ENCODE measurements around the gene LTN1. TPM values are rescaled to one million over a fixed set of nuclear protein-coding genes. Genes with fewer than 3 reads are reported as not detected.

The LTN1 gene
- total RNA-seq, 1 experiment from 2014 or later, result 27.1 TPM

DNA sequence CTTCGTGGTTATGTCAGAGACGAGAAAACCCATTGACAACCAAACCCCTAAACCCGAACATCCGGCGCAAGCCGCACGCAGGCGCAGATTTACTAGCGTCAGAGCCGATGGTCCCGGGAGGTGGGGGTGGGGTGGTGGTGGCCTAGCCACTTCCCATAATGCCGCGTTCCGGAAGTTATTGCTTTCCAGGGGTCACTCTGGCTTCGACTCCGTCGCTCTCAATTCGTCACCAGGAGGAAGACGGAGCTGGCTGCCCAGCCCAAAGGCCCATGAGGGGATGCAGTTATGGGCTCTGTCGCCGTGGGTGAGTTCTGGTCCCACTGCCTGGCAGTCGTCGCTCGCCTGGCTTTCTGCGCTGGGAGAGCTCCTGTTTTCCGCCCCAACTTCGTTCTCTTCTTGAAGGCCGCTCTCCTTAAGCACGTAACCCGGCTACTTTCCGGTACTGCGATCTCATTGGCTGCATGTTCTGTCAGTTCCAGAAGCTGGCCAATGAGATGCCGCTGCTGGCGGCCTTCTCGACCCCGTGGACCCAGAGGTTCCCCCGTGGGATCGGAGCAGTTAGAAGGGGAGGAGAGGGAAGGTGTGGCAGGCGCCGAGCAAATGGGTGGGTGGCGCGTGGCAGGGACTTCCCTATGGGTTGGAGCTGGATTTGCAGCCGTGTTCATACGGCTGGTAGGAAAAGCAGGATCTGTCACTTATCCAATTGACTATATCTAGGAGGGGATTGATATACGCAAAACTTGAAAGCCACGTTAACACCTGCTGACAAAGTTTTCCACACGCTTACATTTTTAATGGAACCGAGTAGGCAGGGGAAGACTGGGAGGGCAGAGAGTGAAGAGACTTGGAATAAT lies 32.0 kb upstream of the LTN1 start, which contains the start of gene USP16:
Gene USP16 (plus strand): TSS at position 195 of the 854 bp plus-strand sequence. CDS start 3,246 bp downstream, outside the sequence.
- Mint-ChIP-seq H3K27me3 (ENCODE audit: insufficient read depth, unreplicated experiment) (no peaks in the 10 kb centered on the region), H3K4me3 (ENCODE audit: unreplicated experiment) (peak within 1 kb of the TSS; percentile 85), H3K9me3 (ENCODE audit: unreplicated experiment) (no peaks in the 10 kb centered on the region), H3K36me3 (ENCODE audit: insufficient read depth, unreplicated experiment) (peaks cover 22% of the 10 kb centered on the region), H3K27ac (ENCODE audit: low read depth, unreplicated experiment) (peak within 1 kb of the TSS; percentile 98), H3K4me1 (ENCODE audit: insufficient read depth, unreplicated experiment) (peaks cover 13% of the 10 kb centered on the region)
- TF ChIP-seq, protein P1, sequence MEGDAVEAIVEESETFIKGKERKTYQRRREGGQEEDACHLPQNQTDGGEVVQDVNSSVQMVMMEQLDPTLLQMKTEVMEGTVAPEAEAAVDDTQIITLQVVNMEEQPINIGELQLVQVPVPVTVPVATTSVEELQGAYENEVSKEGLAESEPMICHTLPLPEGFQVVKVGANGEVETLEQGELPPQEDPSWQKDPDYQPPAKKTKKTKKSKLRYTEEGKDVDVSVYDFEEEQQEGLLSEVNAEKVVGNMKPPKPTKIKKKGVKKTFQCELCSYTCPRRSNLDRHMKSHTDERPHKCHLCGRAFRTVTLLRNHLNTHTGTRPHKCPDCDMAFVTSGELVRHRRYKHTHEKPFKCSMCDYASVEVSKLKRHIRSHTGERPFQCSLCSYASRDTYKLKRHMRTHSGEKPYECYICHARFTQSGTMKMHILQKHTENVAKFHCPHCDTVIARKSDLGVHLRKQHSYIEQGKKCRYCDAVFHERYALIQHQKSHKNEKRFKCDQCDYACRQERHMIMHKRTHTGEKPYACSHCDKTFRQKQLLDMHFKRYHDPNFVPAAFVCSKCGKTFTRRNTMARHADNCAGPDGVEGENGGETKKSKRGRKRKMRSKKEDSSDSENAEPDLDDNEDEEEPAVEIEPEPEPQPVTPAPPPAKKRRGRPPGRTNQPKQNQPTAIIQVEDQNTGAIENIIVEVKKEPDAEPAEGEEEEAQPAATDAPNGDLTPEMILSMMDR (IDR thresholded peaks at IDR 0.05; ENCODE audit: unreplicated experiment), result no peak
- ChIA-PET POLR2A (interaction anchor here (0.6 to 7.7 kb wide), 23 partner anchors 9 to 391 kb away, joined by 3 to 126 read pairs (median 4); partner anchors contain the start of genes CCT8 and LTN1), CTCF (interaction anchor here (0.7 to 1.2 kb wide), 3 partner anchors 15 to 16 kb away, joined by 3 to 6 read pairs (median 4); no protein-coding TSS in a partner anchor)
- intact Hi-C loops (cut with micrococcal nuclease), result loop anchor here (2.0 kb wide), 1 partner anchor 32 kb away; the partner anchor contains the start of gene LTN1
- TSS peak; percentile 40 for BruUV-seq (replicated peaks)
- DNase-seq (ENCODE audit: unreplicated experiment), result peak; percentile 97

DNA sequence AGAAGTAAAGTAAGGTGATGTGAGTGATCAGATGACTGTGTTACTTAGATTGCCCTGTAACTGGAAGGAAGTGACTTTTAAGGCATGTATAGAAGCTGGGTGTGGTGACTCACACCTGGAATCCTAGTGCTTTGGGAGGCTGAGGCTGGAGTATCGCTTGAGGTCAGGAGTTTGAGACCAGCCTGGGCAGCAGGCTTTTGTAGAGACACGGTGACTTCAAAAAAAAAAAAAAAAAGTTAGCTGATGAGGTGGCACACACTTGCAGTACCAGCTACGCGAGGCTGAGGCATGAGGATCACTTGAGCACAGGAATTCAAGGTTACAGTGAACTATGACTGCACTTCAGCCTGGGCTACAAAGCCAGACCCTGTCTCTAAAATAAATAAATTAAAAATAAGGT lies 29.5 kb upstream of the LTN1 start:
- TF ChIP-seq, protein P1 (IDR thresholded peaks at IDR 0.05; ENCODE audit: unreplicated experiment), result no peak
- peaks cover 6% of the 10 kb centered on the region for H3K36me3 Mint-ChIP-seq (ENCODE audit: insufficient read depth, unreplicated experiment)
- H3K4me3 Mint-ChIP-seq (ENCODE audit: unreplicated experiment), result no peak overlapping the region
- DNase-seq (ENCODE audit: unreplicated experiment), result no peak
- ChIA-PET POLR2A (interaction anchor here (0.6 to 7.7 kb wide), 4 partner anchors 9 to 50 kb away, joined by 3 to 126 read pairs (median 36); partner anchors contain the start of genes CCT8 and LTN1), CTCF (interaction anchor here (0.6 to 0.7 kb wide), 2 partner anchors 51 to 102 kb away, joined by 3 read pairs; no protein-coding TSS in a partner anchor)
- H3K4me1 Mint-ChIP-seq (ENCODE audit: insufficient read depth, unreplicated experiment), result peaks cover 24% of the 10 kb centered on the region
- no peaks in the 10 kb centered on the region for H3K9me3 Mint-ChIP-seq (ENCODE audit: unreplicated experiment)
- BruUV-seq (replicated peaks), result no TSS peak
- H3K27ac Mint-ChIP-seq (ENCODE audit: low read depth, unreplicated experiment), result no peak overlapping the region
- intact Hi-C loops (cut with micrococcal nuclease), result no loop called here
- no peaks in the 10 kb centered on the region for H3K27me3 Mint-ChIP-seq (ENCODE audit: insufficient read depth, unreplicated experiment)

DNA sequence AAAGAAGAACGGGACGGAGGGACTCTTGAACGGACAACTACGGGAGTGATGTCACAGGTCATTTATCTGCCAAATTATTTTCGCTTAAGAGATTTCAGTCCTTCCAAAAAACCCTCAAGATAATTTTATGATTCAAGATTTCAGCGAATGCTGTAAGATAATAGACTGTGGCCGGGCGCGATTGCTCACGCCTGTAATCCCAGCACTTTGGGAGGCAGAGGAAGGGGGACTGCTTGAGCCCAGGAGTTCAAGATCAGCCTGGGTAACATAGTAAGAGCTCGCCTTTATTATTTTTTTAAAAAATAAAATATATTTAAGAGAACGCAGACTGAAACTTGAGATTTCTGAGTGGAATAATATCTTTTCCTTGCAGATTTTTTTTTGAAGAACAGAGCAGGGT lies 25.9 kb upstream of the LTN1 start:
- BruUV-seq (replicated peaks), result no TSS peak
- POLR2A ChIA-PET, result interaction anchor here (0.8 to 4.7 kb wide), 12 partner anchors 8 to 300 kb away, joined by 3 to 76 read pairs (median 5); partner anchors contain the start of genes CCT8 and LTN1

More for the DNA sequence above, 25.9 kb upstream of the LTN1 start:
- Mint-ChIP-seq H3K4me3 (ENCODE audit: unreplicated experiment) (peak overlapping the region; percentile 75), H3K27ac (ENCODE audit: low read depth, unreplicated experiment) (peak overlapping the region; percentile 81), H3K36me3 (ENCODE audit: insufficient read depth, unreplicated experiment) (peaks cover 6% of the 10 kb centered on the region), H3K4me1 (ENCODE audit: insufficient read depth, unreplicated experiment) (peaks cover 11% of the 10 kb centered on the region), H3K27me3 (ENCODE audit: insufficient read depth, unreplicated experiment) (no peaks in the 10 kb centered on the region), H3K9me3 (ENCODE audit: unreplicated experiment) (no peaks in the 10 kb centered on the region)
- DNase-seq (ENCODE audit: unreplicated experiment), result no peak
- intact Hi-C loops (cut with micrococcal nuclease), result no loop called here
- CTCF ChIA-PET, result interaction anchor here (0.6 to 1.1 kb wide), 3 partner anchors 16 to 103 kb away, joined by 3 to 5 read pairs (median 4); no protein-coding TSS in a partner anchor
- TF ChIP-seq, protein P1 (IDR thresholded peaks at IDR 0.05; ENCODE audit: unreplicated experiment), result no peak
